Sigmoid colon (tissue), 4 donors: ENCODE data around the gene MACROD2.

ENCODE experiments used
- EP300 ChIP-seq, 4 donors: sonication (generic); formaldehyde crosslinking; IDR thresholded peaks; one replicate each; pipeline ENCODE4 v1.6.1; 2017; ENCODE audit warnings: antibody characterized with exemption in 4 of 4
- POLR2A ChIP-seq, 2 donors: fragments of 450-650 bp; IDR thresholded peaks; one replicate each; pipeline ENCODE4 v1.6.1; 2016; ENCODE audit warnings: antibody characterized with exemption in 2 of 2, mild to moderate bottlenecking in 2 of 2, moderate library complexity in 2 of 2
- POLR2AphosphoS5 ChIP-seq, 4 donors: sonication (generic); formaldehyde crosslinking; IDR thresholded peaks; one replicate each; pipeline ENCODE4 v1.6.1; 2017; ENCODE audit warnings: antibody characterized with exemption in 4 of 4
- TF ChIP-seq, protein P1 (sequence below), 4 experiments: fragments of 450-650 bp in 3 of 4; fragments of 200-600 bp in 1 of 4; IDR thresholded peaks; one replicate each; pipeline ENCODE4 v1.5.1; 2016 to 2019; ENCODE audit warnings: antibody characterized with exemption in 4 of 4, mild to moderate bottlenecking in 3 of 4, moderate library complexity in 2 of 4

DNA sequence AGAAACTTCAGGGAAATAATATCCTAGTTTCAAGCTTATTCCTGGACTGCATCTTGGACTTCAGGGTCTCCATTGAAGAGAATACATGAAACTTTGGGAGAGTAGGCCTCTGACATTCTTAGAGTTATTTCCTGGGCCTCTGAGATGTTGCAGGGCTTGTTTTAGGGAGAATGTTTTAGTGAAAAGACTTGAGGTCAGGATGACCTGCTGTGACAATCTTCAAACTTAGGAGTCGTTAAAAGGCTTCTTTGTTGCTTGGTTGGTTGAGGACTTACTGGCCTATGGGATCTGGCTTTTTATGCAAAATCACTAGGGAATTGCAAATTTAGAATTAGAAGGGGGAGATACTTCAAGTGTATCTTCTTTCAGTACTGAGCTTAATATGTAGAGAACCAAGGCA is 955.3 kb downstream of the MACROD2 start:
- no peak for TF ChIP-seq POLR2A (IDR thresholded peaks at IDR 0.05)
- TF ChIP-seq, protein P1, sequence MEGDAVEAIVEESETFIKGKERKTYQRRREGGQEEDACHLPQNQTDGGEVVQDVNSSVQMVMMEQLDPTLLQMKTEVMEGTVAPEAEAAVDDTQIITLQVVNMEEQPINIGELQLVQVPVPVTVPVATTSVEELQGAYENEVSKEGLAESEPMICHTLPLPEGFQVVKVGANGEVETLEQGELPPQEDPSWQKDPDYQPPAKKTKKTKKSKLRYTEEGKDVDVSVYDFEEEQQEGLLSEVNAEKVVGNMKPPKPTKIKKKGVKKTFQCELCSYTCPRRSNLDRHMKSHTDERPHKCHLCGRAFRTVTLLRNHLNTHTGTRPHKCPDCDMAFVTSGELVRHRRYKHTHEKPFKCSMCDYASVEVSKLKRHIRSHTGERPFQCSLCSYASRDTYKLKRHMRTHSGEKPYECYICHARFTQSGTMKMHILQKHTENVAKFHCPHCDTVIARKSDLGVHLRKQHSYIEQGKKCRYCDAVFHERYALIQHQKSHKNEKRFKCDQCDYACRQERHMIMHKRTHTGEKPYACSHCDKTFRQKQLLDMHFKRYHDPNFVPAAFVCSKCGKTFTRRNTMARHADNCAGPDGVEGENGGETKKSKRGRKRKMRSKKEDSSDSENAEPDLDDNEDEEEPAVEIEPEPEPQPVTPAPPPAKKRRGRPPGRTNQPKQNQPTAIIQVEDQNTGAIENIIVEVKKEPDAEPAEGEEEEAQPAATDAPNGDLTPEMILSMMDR (IDR thresholded peaks at IDR 0.05) = no peak
- TF ChIP-seq POLR2AphosphoS5 (IDR thresholded peaks at IDR 0.05) = no peak
- TF ChIP-seq EP300 (IDR thresholded peaks at IDR 0.05) = no peak
